Subcutaneous abdominal adipose tissue (tissue), 5 donors: ENCODE measurements around the gene MALRD1.

ENCODE experiments used
- H3K27ac ChIP-seq: one replicate; pipeline ENCODE4 v1.7.0; 2013; ENCODE audit warnings: low read depth, mild to moderate bottlenecking, inconsistent platforms, low read length, moderate library complexity
- H3K27me3 ChIP-seq, 5 donors: one replicate each; pipeline ENCODE4 v1.7.0; 2013; ENCODE audit warnings: low read length in 5 of 5, inconsistent platforms in 1 of 5; ENCODE audit not compliant: control insufficient read depth in 5 of 5, insufficient read depth in 4 of 5
- H3K36me3 ChIP-seq, 5 donors: one replicate each; pipeline ENCODE4 v1.7.0; 2013; ENCODE audit warnings: low read length in 5 of 5; ENCODE audit not compliant: control insufficient read depth in 5 of 5, insufficient read depth in 5 of 5
- H3K4me1 ChIP-seq, 5 donors: one replicate each; pipeline ENCODE4 v1.7.0; 2013; ENCODE audit warnings: low read length in 5 of 5, mild to moderate bottlenecking in 3 of 5, moderate library complexity in 1 of 5; ENCODE audit not compliant: control insufficient read depth in 5 of 5, insufficient read depth in 5 of 5
- H3K4me3 ChIP-seq, 5 donors: one replicate each; pipeline ENCODE4 v1.7.0; 2013; ENCODE audit warnings: low read length in 5 of 5, low read depth in 1 of 5
- H3K9ac ChIP-seq, 5 donors: one replicate each; pipeline ENCODE4 v1.7.0; 2013; ENCODE audit warnings: low read length in 5 of 5, mild to moderate bottlenecking in 4 of 5, moderate library complexity in 3 of 5
- H3K9me3 ChIP-seq, 5 donors: one replicate each; pipeline ENCODE4 v1.7.0; 2013; ENCODE audit warnings: low read length in 5 of 5; ENCODE audit not compliant: control insufficient read depth in 5 of 5
- donor health status: healthy.
- donor health status: healthy.
- donor health status: healthy.
- donor health status: healthy.
- donor health status: healthy.

Gene MALRD1

DNA sequence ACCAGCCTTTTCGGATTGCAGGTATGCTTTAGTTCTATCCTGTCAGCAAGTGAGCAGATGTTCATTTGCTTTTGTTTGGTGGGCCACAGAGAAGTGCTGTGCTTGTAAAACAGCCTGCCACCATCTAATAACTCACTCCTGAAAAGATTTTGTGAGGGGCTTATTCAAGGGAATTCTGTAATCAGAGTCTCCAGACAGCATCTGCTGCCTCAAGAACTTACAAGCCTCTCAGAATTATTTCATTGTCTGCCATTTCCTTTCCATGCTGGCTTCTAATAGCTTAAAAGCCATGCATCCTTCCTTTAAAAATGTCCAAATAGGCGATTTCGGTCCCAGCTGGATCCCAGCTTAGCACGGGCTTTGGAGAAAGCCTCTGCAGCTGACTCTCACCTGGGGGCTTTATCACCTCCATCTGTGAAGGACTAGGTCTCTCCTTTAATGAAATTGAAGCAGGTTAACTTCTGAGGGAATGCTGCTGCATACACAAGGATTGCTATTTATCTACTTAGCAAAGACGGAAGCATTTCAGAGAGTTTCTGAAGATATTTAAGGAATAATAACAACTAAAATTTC lies 48.0 kb downstream of the MALRD1 start:
- Histone ChIP-seq H3K9ac (no peak overlapping the region), H3K36me3 (no peaks in the 10 kb centered on the region), H3K4me3 (no peak overlapping the region), H3K27ac (no peak overlapping the region), H3K27me3 (peaks cover 0 to 6% (median 0%) of the 10 kb centered on the region in 5 donors), H3K4me1 (no peaks in the 10 kb centered on the region), H3K9me3 (no peaks in the 10 kb centered on the region)

DNA sequence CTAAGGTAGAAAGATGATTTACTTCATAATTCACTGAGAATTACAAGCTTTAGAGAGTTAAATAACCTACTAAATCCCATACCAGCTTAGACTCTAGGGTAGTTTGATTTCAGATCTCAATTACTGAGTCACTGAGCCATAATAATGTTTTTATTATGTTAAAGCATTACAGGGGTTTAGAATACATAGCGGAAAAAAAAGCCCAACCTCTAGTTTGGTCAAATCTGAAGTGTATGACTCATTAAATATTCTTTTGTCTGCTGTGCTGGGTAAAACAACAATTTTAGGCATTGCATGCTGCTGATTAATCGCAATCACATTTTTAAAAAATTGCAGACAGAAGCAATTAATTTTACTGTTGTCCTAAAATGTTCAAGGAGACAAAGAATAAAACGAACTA lies 48.5 kb downstream of the MALRD1 start:
- Histone ChIP-seq H3K4me3 (no peak overlapping the region), H3K27ac (no peak overlapping the region), H3K9ac (no peak overlapping the region), H3K27me3 (peaks cover 0 to 6% (median 0%) of the 10 kb centered on the region in 5 donors), H3K36me3 (no peaks in the 10 kb centered on the region), H3K9me3 (no peaks in the 10 kb centered on the region), H3K4me1 (no peaks in the 10 kb centered on the region)

- Histone ChIP-seq H3K27me3 (peaks cover 0 to 6% (median 0%) of the 10 kb centered on the region in 5 donors), H3K4me1 (no peaks in the 10 kb centered on the region), H3K9me3 (peaks cover 0 to 4% (median 0%) of the 10 kb centered on the region in 5 donors)
Measured at GRCh38 chr10:19098803-19099202, 50.2 kb downstream of the MALRD1 start.

GRCh38 chr10:19107406-19107805 lies 58.8 kb downstream of the MALRD1 start:
- no peaks in the 10 kb centered on the region for H3K36me3 ChIP-seq
- no peak overlapping the region for H3K4me3 ChIP-seq
- no peaks in the 10 kb centered on the region for H3K4me1 ChIP-seq
- H3K9me3 ChIP-seq, result peaks cover 7 to 24% (median 18%) of the 10 kb centered on the region in 5 donors
- no peak overlapping the region for H3K9ac ChIP-seq
- no peak overlapping the region for H3K27ac ChIP-seq
- H3K27me3 ChIP-seq, result no peaks in the 10 kb centered on the region

More at GRCh38 chr10:19098803-19099202, 50.2 kb downstream of the MALRD1 start:
- no peak overlapping the region for H3K27ac ChIP-seq
- H3K9ac ChIP-seq, result no peak overlapping the region
- H3K4me3 ChIP-seq, result no peak overlapping the region
- no peaks in the 10 kb centered on the region for H3K36me3 ChIP-seq

GRCh38 chr10:19111501-19112267 lies 63.1 kb downstream of the MALRD1 start:
- no peaks in the 10 kb centered on the region for H3K36me3 ChIP-seq
- H3K27me3 ChIP-seq, result no peaks in the 10 kb centered on the region
- no peak overlapping the region for H3K9ac ChIP-seq
- H3K27ac ChIP-seq, result no peak overlapping the region
- no peaks in the 10 kb centered on the region for H3K4me1 ChIP-seq
- peaks cover 7 to 22% (median 18%) of the 10 kb centered on the region in 5 donors for H3K9me3 ChIP-seq
- no peak overlapping the region for H3K4me3 ChIP-seq

DNA sequence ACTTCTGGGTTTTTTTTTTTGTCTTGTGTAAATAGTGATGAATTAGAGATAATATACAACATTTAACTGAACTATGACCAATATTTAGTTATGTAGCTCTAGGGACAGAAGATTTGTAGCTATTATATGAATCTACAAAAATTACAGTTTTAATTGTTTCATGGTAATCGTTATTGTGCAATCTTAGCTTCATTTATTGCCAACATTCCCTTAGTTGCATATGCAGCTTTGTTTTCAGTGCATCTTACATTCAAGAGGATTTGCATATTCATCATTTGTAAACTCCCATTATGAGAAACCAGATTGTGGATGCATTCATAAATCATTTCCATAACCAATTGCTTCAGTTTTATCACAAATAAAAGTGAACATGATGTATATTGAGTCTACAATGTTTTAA lies 68.8 kb downstream of the MALRD1 start:
- Histone ChIP-seq H3K9ac (no peak overlapping the region), H3K4me1 (peaks cover 0 to 2% (median 0%) of the 10 kb centered on the region in 5 donors), H3K4me3 (no peak overlapping the region), H3K9me3 (peaks cover 0 to 1% (median 0%) of the 10 kb centered on the region in 5 donors), H3K36me3 (no peaks in the 10 kb centered on the region), H3K27me3 (no peaks in the 10 kb centered on the region), H3K27ac (no peak overlapping the region)

- no peaks in the 10 kb centered on the region for H3K9me3 ChIP-seq
- no peak overlapping the region for H3K27ac ChIP-seq
- no peak overlapping the region for H3K4me3 ChIP-seq
- H3K27me3 ChIP-seq, result no peaks in the 10 kb centered on the region
- peaks cover 0 to 2% (median 0%) of the 10 kb centered on the region in 5 donors for H3K4me1 ChIP-seq
- H3K9ac ChIP-seq, result no peak overlapping the region
- H3K36me3 ChIP-seq, result no peaks in the 10 kb centered on the region
Measured at GRCh38 chr10:19119191-19119590, 70.6 kb downstream of the MALRD1 start.

- H3K36me3 ChIP-seq, result no peaks in the 10 kb centered on the region
- no peak overlapping the region for H3K27ac ChIP-seq
- peaks cover 0 to 2% (median 0%) of the 10 kb centered on the region in 5 donors for H3K4me1 ChIP-seq
- no peak overlapping the region for H3K9ac ChIP-seq
- H3K27me3 ChIP-seq, result no peaks in the 10 kb centered on the region
- H3K9me3 ChIP-seq, result no peaks in the 10 kb centered on the region
- H3K4me3 ChIP-seq, result no peak overlapping the region
Measured at GRCh38 chr10:19120381-19120908, 71.8 kb downstream of the MALRD1 start.

DNA sequence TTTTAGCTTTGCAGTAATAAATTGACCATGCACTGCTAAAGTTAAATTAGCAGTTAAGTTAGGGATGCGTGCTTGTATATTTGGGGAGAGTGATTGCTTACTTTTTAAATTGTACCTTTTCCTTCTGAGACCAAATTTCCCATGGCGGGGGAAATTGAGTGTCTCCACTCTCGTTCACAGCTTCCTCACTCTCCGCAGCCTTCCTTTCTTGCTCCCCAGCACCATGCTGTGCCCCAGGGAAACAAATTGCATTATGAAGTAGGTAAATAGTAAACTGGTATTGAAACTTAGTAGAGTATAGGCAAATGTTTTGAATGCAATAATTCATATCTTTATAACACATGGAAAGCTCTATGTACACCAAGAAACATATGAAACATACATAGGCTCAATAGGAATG lies 85.4 kb downstream of the MALRD1 start:
- Histone ChIP-seq H3K27me3 (no peaks in the 10 kb centered on the region), H3K27ac (no peak overlapping the region), H3K9ac (no peak overlapping the region), H3K4me3 (no peak overlapping the region), H3K36me3 (no peaks in the 10 kb centered on the region), H3K9me3 (no peaks in the 10 kb centered on the region), H3K4me1 (no peaks in the 10 kb centered on the region)

DNA sequence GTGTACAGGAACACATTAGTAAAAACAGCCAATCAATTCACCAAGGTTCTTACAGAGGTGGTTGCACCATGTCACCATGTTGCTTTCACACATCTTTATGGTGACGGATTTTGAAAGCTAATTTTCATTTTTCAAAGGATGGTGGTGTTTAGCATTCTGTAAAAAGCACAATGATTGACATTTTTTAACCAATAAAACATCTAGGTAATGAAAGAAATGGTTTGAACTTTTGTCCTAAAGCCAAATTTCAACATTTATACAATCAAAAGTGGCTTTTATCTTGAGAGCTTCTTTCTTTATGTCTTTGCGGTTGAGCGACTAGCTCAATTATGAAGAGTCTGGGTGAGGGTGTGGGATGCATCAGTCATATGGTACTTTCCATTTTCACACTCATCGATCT lies 94.4 kb downstream of the MALRD1 start:
- Histone ChIP-seq H3K4me1 (no peaks in the 10 kb centered on the region), H3K36me3 (no peaks in the 10 kb centered on the region), H3K9me3 (no peaks in the 10 kb centered on the region), H3K27ac (no peak overlapping the region), H3K4me3 (no peak overlapping the region), H3K27me3 (no peaks in the 10 kb centered on the region), H3K9ac (no peak overlapping the region)
